ENCODE results near the gene RAB11FIP4. TPM values are rescaled to one million over a fixed set of nuclear protein-coding genes. Genes with fewer than 3 reads are reported as not detected.
A peak's percentile ranks its signal among the peaks of the same experiment; 100 is the strongest.

Gene RAB11FIP4
- total RNA-seq, 1 experiment from 2014 or later, result 54.9 TPM

DNA sequence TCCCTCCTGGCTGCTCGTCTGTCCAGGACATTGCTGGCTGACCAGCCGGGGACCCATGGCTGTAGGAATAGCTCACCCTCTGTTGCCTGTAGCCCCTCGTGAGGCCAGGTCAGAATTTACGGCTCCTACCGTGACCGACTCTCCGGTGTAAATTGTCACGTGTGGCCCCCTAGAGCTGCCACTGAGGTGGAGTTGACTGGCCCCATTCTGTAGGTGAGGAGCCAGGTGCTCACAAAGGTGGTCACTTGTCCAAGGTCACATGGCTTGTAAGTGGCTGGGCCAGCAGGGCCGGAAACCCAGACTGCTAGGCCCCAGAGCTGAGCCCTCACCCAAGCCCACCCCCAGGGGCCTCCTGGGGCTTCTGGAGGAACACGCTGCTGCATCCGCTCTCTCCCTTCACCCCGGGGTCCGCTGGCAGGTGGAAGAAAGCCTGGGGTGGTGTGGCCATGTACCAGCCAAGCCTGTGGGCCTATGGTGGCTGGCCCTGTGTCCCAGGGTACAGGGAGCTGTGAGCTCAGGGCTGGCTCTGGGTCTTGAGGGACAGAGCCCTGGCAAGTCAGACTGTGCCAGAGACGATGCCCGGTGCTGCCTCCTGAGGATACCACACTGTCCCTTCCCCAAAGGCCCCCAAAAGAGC lies 120.7 kb downstream of the RAB11FIP4 start:
- Mint-ChIP-seq H3K9me3 (no peaks in the 10 kb centered on the region), H3K4me3 (no peak overlapping the region), H3K27me3 (ENCODE audit: low read depth) (no peaks in the 10 kb centered on the region), H3K4me1 (peaks cover 16% of the 10 kb centered on the region), H3K36me3 (no peaks in the 10 kb centered on the region), H3K27ac (peak overlapping the region; percentile 70; the same call in 1 of the 2 replicates)
- ChIA-PET CTCF (interaction anchor here (1.2 to 3.2 kb wide), 4 partner anchors 13 to 123 kb away, joined by 3 to 13 read pairs (median 8); no protein-coding TSS in a partner anchor), POLR2A (no interaction called here)
- DNase-seq (ENCODE audit: low spot score), result no peak
- TF ChIP-seq ZNF121 (CRISPR knock-in tag; IDR thresholded peaks at IDR 0.05) (no peak), ELF4 (CRISPR knock-in tag; IDR thresholded peaks at IDR 0.05; ENCODE audit: low read depth) (no peak), ZNF219 (CRISPR knock-in tag; IDR thresholded peaks at IDR 0.05; ENCODE audit: borderline replicate concordance) (no peak), SMAD3 (CRISPR knock-in tag; IDR thresholded peaks at IDR 0.05; ENCODE audit: borderline replicate concordance) (no peak), EMX1 (CRISPR knock-in tag; IDR thresholded peaks at IDR 0.05) (no peak), ZNF425 (CRISPR knock-in tag; conservative IDR thresholded peaks at IDR 0.05) (no peak), ZNF317 (CRISPR knock-in tag; IDR thresholded peaks at IDR 0.05; ENCODE audit: borderline replicate concordance, low read depth) (no peak), ATF1 (CRISPR knock-in tag; IDR thresholded peaks at IDR 0.05) (no peak)
- TF ChIP-seq, protein P1, sequence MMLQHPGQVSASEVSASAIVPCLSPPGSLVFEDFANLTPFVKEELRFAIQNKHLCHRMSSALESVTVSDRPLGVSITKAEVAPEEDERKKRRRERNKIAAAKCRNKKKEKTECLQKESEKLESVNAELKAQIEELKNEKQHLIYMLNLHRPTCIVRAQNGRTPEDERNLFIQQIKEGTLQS (CRISPR knock-in tag; conservative IDR thresholded peaks at IDR 0.05), result no peak
- TF ChIP-seq, protein P2, sequence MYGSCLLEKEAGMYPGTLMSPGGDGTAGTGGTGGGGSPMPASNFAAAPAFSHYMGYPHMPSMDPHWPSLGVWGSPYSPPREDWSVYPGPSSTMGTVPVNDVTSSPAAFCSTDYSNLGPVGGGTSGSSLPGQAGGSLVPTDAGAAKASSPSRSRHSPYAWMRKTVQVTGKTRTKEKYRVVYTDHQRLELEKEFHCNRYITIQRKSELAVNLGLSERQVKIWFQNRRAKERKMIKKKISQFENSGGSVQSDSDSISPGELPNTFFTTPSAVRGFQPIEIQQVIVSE (CRISPR knock-in tag; IDR thresholded peaks at IDR 0.05; ENCODE audit: borderline replicate concordance), result no peak
- TF ChIP-seq, protein P3, sequence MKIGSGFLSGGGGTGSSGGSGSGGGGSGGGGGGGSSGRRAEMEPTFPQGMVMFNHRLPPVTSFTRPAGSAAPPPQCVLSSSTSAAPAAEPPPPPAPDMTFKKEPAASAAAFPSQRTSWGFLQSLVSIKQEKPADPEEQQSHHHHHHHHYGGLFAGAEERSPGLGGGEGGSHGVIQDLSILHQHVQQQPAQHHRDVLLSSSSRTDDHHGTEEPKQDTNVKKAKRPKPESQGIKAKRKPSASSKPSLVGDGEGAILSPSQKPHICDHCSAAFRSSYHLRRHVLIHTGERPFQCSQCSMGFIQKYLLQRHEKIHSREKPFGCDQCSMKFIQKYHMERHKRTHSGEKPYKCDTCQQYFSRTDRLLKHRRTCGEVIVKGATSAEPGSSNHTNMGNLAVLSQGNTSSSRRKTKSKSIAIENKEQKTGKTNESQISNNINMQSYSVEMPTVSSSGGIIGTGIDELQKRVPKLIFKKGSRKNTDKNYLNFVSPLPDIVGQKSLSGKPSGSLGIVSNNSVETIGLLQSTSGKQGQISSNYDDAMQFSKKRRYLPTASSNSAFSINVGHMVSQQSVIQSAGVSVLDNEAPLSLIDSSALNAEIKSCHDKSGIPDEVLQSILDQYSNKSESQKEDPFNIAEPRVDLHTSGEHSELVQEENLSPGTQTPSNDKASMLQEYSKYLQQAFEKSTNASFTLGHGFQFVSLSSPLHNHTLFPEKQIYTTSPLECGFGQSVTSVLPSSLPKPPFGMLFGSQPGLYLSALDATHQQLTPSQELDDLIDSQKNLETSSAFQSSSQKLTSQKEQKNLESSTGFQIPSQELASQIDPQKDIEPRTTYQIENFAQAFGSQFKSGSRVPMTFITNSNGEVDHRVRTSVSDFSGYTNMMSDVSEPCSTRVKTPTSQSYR (CRISPR knock-in tag; IDR thresholded peaks at IDR 0.05), result no peak
- ATAC-seq, result no peak

- H3K4me3 Mint-ChIP-seq, result no peak overlapping the region
- H3K36me3 Mint-ChIP-seq, result peaks cover 2% of the 10 kb centered on the region
- CTCF ChIA-PET, result interaction anchor here (1.2 to 3.2 kb wide), 2 partner anchors 13 to 76 kb away, joined by 3 to 13 read pairs; no protein-coding TSS in a partner anchor
- no peak for ATAC-seq
- DNase-seq (ENCODE audit: low spot score), result no peak
- peaks cover 22% of the 10 kb centered on the region for H3K4me1 Mint-ChIP-seq
- H3K27me3 Mint-ChIP-seq (ENCODE audit: low read depth), result no peaks in the 10 kb centered on the region
- H3K27ac Mint-ChIP-seq, result no peak overlapping the region
- POLR2A ChIA-PET, result no interaction called here
- H3K9me3 Mint-ChIP-seq, result no peaks in the 10 kb centered on the region
- no peak for TF ChIP-seq GABPB1 (CRISPR knock-in tag; IDR thresholded peaks at IDR 0.05)
- TF ChIP-seq, protein P4, sequence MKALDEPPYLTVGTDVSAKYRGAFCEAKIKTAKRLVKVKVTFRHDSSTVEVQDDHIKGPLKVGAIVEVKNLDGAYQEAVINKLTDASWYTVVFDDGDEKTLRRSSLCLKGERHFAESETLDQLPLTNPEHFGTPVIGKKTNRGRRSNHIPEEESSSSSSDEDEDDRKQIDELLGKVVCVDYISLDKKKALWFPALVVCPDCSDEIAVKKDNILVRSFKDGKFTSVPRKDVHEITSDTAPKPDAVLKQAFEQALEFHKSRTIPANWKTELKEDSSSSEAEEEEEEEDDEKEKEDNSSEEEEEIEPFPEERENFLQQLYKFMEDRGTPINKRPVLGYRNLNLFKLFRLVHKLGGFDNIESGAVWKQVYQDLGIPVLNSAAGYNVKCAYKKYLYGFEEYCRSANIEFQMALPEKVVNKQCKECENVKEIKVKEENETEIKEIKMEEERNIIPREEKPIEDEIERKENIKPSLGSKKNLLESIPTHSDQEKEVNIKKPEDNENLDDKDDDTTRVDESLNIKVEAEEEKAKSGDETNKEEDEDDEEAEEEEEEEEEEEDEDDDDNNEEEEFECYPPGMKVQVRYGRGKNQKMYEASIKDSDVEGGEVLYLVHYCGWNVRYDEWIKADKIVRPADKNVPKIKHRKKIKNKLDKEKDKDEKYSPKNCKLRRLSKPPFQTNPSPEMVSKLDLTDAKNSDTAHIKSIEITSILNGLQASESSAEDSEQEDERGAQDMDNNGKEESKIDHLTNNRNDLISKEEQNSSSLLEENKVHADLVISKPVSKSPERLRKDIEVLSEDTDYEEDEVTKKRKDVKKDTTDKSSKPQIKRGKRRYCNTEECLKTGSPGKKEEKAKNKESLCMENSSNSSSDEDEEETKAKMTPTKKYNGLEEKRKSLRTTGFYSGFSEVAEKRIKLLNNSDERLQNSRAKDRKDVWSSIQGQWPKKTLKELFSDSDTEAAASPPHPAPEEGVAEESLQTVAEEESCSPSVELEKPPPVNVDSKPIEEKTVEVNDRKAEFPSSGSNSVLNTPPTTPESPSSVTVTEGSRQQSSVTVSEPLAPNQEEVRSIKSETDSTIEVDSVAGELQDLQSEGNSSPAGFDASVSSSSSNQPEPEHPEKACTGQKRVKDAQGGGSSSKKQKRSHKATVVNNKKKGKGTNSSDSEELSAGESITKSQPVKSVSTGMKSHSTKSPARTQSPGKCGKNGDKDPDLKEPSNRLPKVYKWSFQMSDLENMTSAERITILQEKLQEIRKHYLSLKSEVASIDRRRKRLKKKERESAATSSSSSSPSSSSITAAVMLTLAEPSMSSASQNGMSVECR (CRISPR knock-in tag; IDR thresholded peaks at IDR 0.05; ENCODE audit: borderline replicate concordance), result no peak
- no peak for TF ChIP-seq ZNF138 (CRISPR knock-in tag; conservative IDR thresholded peaks at IDR 0.05)
- TF ChIP-seq, protein P5, sequence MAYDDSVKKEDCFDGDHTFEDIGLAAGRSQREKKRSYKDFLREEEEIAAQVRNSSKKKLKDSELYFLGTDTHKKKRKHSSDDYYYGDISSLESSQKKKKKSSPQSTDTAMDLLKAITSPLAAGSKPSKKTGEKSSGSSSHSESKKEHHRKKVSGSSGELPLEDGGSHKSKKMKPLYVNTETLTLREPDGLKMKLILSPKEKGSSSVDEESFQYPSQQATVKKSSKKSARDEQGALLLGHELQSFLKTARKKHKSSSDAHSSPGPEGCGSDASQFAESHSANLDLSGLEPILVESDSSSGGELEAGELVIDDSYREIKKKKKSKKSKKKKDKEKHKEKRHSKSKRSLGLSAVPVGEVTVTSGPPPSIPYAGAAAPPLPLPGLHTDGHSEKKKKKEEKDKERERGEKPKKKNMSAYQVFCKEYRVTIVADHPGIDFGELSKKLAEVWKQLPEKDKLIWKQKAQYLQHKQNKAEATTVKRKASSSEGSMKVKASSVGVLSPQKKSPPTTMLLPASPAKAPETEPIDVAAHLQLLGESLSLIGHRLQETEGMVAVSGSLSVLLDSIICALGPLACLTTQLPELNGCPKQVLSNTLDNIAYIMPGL (CRISPR knock-in tag; IDR thresholded peaks at IDR 0.05), result no peak
- no peak for TF ChIP-seq NFYB (CRISPR knock-in tag; conservative IDR thresholded peaks at IDR 0.05; ENCODE audit: low read depth)
- no peak for TF ChIP-seq E2F4 (CRISPR knock-in tag; IDR thresholded peaks at IDR 0.05; ENCODE audit: borderline replicate concordance, low read depth)
- no peak for TF ChIP-seq ZNF425 (CRISPR knock-in tag; conservative IDR thresholded peaks at IDR 0.05)
Observed at GRCh38 chr17:31512796-31513195, 121.3 kb downstream of the RAB11FIP4 start.

Measured in WTC11 (cell line).